GM12801 (cell line): ENCODE data around the gene C10orf90.

Experiments used
- TF ChIP-seq, protein P1 (sequence below): IDR thresholded peaks from one replicate; pipeline ENCODE4 v1.5.1; 2011; ENCODE audit warnings: control low read depth; ENCODE audit not compliant: insufficient read length; ENCODE audit errors: extremely low read depth

Gene C10orf90

GRCh38 chr10:126433351-126433750 lies 237.1 kb downstream of the C10orf90 start:
- TF ChIP-seq, protein P1, sequence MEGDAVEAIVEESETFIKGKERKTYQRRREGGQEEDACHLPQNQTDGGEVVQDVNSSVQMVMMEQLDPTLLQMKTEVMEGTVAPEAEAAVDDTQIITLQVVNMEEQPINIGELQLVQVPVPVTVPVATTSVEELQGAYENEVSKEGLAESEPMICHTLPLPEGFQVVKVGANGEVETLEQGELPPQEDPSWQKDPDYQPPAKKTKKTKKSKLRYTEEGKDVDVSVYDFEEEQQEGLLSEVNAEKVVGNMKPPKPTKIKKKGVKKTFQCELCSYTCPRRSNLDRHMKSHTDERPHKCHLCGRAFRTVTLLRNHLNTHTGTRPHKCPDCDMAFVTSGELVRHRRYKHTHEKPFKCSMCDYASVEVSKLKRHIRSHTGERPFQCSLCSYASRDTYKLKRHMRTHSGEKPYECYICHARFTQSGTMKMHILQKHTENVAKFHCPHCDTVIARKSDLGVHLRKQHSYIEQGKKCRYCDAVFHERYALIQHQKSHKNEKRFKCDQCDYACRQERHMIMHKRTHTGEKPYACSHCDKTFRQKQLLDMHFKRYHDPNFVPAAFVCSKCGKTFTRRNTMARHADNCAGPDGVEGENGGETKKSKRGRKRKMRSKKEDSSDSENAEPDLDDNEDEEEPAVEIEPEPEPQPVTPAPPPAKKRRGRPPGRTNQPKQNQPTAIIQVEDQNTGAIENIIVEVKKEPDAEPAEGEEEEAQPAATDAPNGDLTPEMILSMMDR: no peak

- TF ChIP-seq, protein P1: no peak
Observed at GRCh38 chr10:126432507-126432906, 238.0 kb downstream of the C10orf90 start.

DNA sequence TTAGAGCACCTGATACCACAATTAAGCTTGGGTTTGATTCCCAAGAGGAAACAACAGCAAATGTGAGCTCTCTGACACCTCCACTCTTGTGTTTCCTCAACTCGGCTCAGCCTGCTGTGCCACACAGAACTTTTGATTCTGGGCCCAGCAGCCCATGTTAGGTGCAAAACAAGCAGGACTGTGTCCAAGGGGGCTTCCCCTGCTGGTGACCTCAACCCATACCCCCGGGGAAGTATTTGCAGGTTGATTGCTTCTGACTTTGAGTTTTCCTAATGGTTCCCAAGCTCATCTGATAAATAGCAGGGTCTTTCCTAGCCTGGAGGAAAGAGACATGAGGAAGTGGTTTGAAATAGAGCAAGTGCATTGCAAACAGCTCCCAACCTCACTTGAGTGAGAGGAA lies 238.7 kb downstream of the C10orf90 start:
- TF ChIP-seq, protein P1: no peak

- TF ChIP-seq, protein P1: no peak
Observed at GRCh38 chr10:126430512-126430911, 240.0 kb downstream of the C10orf90 start.

GRCh38 chr10:126429275-126429674 lies 241.2 kb downstream of the C10orf90 start:
- TF ChIP-seq, protein P1: no peak

DNA sequence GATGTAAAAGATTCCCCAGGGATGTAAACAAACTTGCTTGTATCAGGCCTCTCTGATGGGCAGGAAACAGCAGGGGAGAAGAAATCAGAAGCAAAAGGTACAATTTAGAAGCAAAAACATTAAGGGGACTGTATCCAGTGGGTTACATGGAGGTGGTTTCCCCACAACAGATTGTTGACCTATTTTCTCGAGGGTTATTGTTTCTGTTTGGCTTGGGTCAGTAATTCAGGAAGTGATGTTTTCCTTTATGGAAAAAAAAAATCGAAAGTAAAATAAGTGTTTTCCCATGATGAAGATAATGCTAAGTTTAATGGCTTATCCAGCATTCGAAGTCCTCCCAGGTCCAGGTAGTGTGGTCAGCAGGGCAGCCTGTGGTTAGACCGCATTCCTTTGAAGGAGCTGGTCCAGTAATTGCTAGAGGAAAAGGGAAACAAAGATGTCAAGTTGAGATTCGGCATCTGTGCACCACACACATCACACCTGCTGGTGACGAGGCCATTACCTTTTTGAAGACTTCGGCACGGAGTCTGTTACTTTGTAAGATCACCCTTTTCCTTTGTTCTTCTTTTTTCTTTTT lies 244.9 kb downstream of the C10orf90 start:
- TF ChIP-seq, protein P1: no peak

- TF ChIP-seq, protein P1: no peak
Observed at GRCh38 chr10:126425032-126425431, 245.5 kb downstream of the C10orf90 start.
